ENCODE measurements around the gene GSN. TPM values are rescaled to one million over a fixed set of nuclear protein-coding genes. Genes with fewer than 3 reads are reported as not detected.

Gene GSN
- polyA plus RNA-seq, 3 donors, result 67.4 to 187 (median 95.8) TPM

- H3K27ac ChIP-seq (ENCODE audit: low read depth in 1 of 2, low read length in 2 of 2), result no peak overlapping the region
- no peak overlapping the region for H3K9ac ChIP-seq (ENCODE audit: insufficient read depth, low read length, poor library complexity, severe bottlenecking)
- Mint-ChIP-seq H3K36me3 (peaks cover 25 to 31% of the 10 kb centered on the region in 2 donors), H3K27me3 (ENCODE audit: low read depth in 3 of 3) (peaks cover 0 to 2% (median 0%) of the 10 kb centered on the region in 3 donors), H3K4me3 (no peak overlapping the region), H3K4me1 (peaks cover 61% of the 10 kb centered on the region), H3K27ac (peak overlapping the region in 6 of 7 donors; percentile 3 to 72 (median 28)), H3K9me3 (no peaks in the 10 kb centered on the region)
- peak; percentile 90 for TF ChIP-seq CTCF (IDR thresholded peaks at IDR 0.05)
- peak; percentile 63 to 78 (median 65) for DNase-seq
- 29% methylated on average over 10 of the region's 13 CpGs for WGBS (ENCODE audit: insufficient coverage)
- no peaks in the 10 kb centered on the region for H3K36me3 ChIP-seq (replicated peaks in 1 of 2; ENCODE audit: control insufficient read depth in 1 of 2, insufficient read depth in 2 of 2, low read length in 2 of 2)
- H3K9me3 ChIP-seq (replicated peaks in 1 of 2; ENCODE audit: control insufficient read depth in 1 of 2, insufficient read depth in 1 of 2, low read length in 2 of 2), result no peaks in the 10 kb centered on the region
- H2AFZ ChIP-seq (ENCODE audit: insufficient read depth, low read depth, low read length, poor library complexity, severe bottlenecking), result no peak overlapping the region
- H3K4me2 ChIP-seq (replicated peaks; ENCODE audit: extremely low read depth, low read length, poor library complexity, severe bottlenecking), result no peak overlapping the region
- intact Hi-C loops (cut with micrococcal nuclease), result no loop called here
- no peak overlapping the region for H3K4me3 ChIP-seq (replicated peaks in 1 of 3; ENCODE audit: low read depth in 2 of 3, low read length in 3 of 3)
- peaks cover 44 to 52% of the 10 kb centered on the region in 2 donors for H3K4me1 ChIP-seq (ENCODE audit: control insufficient read depth in 1 of 2, insufficient read depth in 2 of 2, low read length in 2 of 2)
- H3K79me2 ChIP-seq (ENCODE audit: insufficient read depth, low read length), result peaks cover 57% of the 10 kb centered on the region
- H4K20me1 ChIP-seq (ENCODE audit: insufficient read depth, low read length), result peaks cover 17% of the 10 kb centered on the region
- H3K27me3 ChIP-seq (ENCODE audit: control insufficient read depth in 2 of 2, insufficient read depth in 2 of 2, low read length in 2 of 2), result no peaks in the 10 kb centered on the region
Observed at GRCh38 chr9:121278477-121279261, 10.7 kb downstream of the GSN start.

- no peaks in the 10 kb centered on the region for H3K9me3 ChIP-seq (replicated peaks in 1 of 2; ENCODE audit: control insufficient read depth in 1 of 2, insufficient read depth in 1 of 2, low read length in 2 of 2)
Observed at GRCh38 chr9:121279776-121280388, 11.9 kb downstream of the GSN start.

More at GRCh38 chr9:121279776-121280388, 11.9 kb downstream of the GSN start:
- Histone ChIP-seq H3K27me3 (ENCODE audit: control insufficient read depth in 2 of 2, insufficient read depth in 2 of 2, low read length in 2 of 2) (no peaks in the 10 kb centered on the region), H3K4me2 (replicated peaks; ENCODE audit: extremely low read depth, low read length, poor library complexity, severe bottlenecking) (no peak overlapping the region), H3K4me3 (replicated peaks in 1 of 3; ENCODE audit: low read depth in 2 of 3, low read length in 3 of 3) (no peak overlapping the region), H4K20me1 (ENCODE audit: insufficient read depth, low read length) (peaks cover 17% of the 10 kb centered on the region), H2AFZ (ENCODE audit: insufficient read depth, low read depth, low read length, poor library complexity, severe bottlenecking) (no peak overlapping the region), H3K79me2 (ENCODE audit: insufficient read depth, low read length) (peaks cover 62% of the 10 kb centered on the region), H3K36me3 (replicated peaks in 1 of 2; ENCODE audit: control insufficient read depth in 1 of 2, insufficient read depth in 2 of 2, low read length in 2 of 2) (peaks cover 0 to 5% of the 10 kb centered on the region in 2 donors), H3K9ac (ENCODE audit: insufficient read depth, low read length, poor library complexity, severe bottlenecking) (no peak overlapping the region), H3K4me1 (ENCODE audit: control insufficient read depth in 1 of 2, insufficient read depth in 2 of 2, low read length in 2 of 2) (peaks cover 50 to 64% of the 10 kb centered on the region in 2 donors), H3K27ac (ENCODE audit: low read depth in 1 of 2, low read length in 2 of 2) (no peak overlapping the region)
- no peak for TF ChIP-seq CTCF (IDR thresholded peaks at IDR 0.05)
- Mint-ChIP-seq H3K27ac (peak overlapping the region in 1 of 7 donors; percentile 30), H3K4me1 (peaks cover 70% of the 10 kb centered on the region), H3K4me3 (no peak overlapping the region), H3K36me3 (peaks cover 32 to 43% of the 10 kb centered on the region in 2 donors), H3K9me3 (no peaks in the 10 kb centered on the region), H3K27me3 (ENCODE audit: low read depth in 3 of 3) (peaks cover 0 to 2% (median 0%) of the 10 kb centered on the region in 3 donors)
- intact Hi-C loops (cut with micrococcal nuclease), result no loop called here
- no peak for DNase-seq
- WGBS (ENCODE audit: insufficient coverage), result 90% methylated on average over 10 of the region's 11 CpGs

Measured in CD14-positive monocyte (primary cell).